Small intestine (tissue), 7 donors: ENCODE measurements around the gene GYPB. TPM values are rescaled to one million over a fixed set of nuclear protein-coding genes. Genes with fewer than 3 reads are reported as not detected.
"Not testable (repeated sequence)": the region's sequence is repeated elsewhere in the genome, so short reads cannot be mapped to it uniquely, and the experiment has no call there.

Experiments
- DNase-seq, 2 donors: peaks; one replicate each; pipeline versions ENCODE4 v3.0.0 to v3.0.0-alpha.2; 2013
- FAIRE-seq: peaks from 2 replicates; lab custom pipeline; 2012; peaks lifted over from hg19 to GRCh38; lab: Jason Lieb, UNC
- H3K27ac ChIP-seq, 3 donors: one replicate each; pipeline ENCODE4 v1.5.1; 2013; ENCODE audit warnings: low read length in 2 of 3, mild to moderate bottlenecking in 2 of 3, control low read depth in 1 of 3, inconsistent platforms in 1 of 3, low read depth in 1 of 3, moderate library complexity in 1 of 3
- H3K27me3 ChIP-seq, 3 donors: one replicate each; pipeline ENCODE4 v1.6.1; 2013; ENCODE audit warnings: low read length in 3 of 3, inconsistent platforms in 1 of 3; ENCODE audit not compliant: control insufficient read depth in 3 of 3, insufficient read depth in 3 of 3
- H3K36me3 ChIP-seq, 3 donors: one replicate each; pipeline ENCODE4 v1.6.1; 2013; ENCODE audit warnings: low read length in 3 of 3, inconsistent platforms in 1 of 3, low read depth in 1 of 3, mild to moderate bottlenecking in 1 of 3, moderate library complexity in 1 of 3; ENCODE audit not compliant: control insufficient read depth in 3 of 3, insufficient read depth in 2 of 3
- H3K4me1 ChIP-seq, 3 donors: one replicate each; pipeline ENCODE4 v1.6.1; 2013; ENCODE audit warnings: low read length in 2 of 3, inconsistent platforms in 1 of 3, low read depth in 1 of 3, mild to moderate bottlenecking in 1 of 3, moderate library complexity in 1 of 3; ENCODE audit not compliant: control insufficient read depth in 3 of 3, insufficient read depth in 2 of 3
- H3K4me3 ChIP-seq, 3 donors: one replicate each; pipeline ENCODE4 v1.5.1; 2013; ENCODE audit warnings: low read length in 3 of 3, control low read depth in 1 of 3, inconsistent platforms in 1 of 3, low read depth in 1 of 3, mild to moderate bottlenecking in 1 of 3, moderate library complexity in 1 of 3
- H3K9me3 ChIP-seq, 2 donors: one replicate each; pipeline ENCODE4 v1.6.1; 2013; ENCODE audit warnings: low read depth in 1 of 2, low read length in 1 of 2; ENCODE audit not compliant: control insufficient read depth in 2 of 2, insufficient read depth in 1 of 2
- WGBS, 3 donors: extraction: QIAGEN DNeasy Blood & Tissue Kit; methylation state at CpG; one replicate each; pipeline ENCODE4 v1.1.7; 2013; 5-methylcytosine and 5-hydroxymethylcytosine counted together
- polyA plus RNA-seq, 4 donors: library from polyadenylated mRNA; stranded (reverse) in 3 of 4; unstranded in 1 of 4; fragments of 200-250 nt in 3 of 4; fragments of 120-200 nt in 1 of 4; gene quantifications; one replicate each; pipeline versions ENCODE4 v1.2.1 to v1.2.3, GENCODE V29; 2013
- donor health status: healthy with polysubstance abuse.
- donor health status: control.
- donor health status: control.
- donor health status: Bipolar disorder and iron deficiency.
- donor health status: healthy.

GYPB gene
- polyA plus RNA-seq, 4 donors: 0.68 TPM; not detected in 3

DNA sequence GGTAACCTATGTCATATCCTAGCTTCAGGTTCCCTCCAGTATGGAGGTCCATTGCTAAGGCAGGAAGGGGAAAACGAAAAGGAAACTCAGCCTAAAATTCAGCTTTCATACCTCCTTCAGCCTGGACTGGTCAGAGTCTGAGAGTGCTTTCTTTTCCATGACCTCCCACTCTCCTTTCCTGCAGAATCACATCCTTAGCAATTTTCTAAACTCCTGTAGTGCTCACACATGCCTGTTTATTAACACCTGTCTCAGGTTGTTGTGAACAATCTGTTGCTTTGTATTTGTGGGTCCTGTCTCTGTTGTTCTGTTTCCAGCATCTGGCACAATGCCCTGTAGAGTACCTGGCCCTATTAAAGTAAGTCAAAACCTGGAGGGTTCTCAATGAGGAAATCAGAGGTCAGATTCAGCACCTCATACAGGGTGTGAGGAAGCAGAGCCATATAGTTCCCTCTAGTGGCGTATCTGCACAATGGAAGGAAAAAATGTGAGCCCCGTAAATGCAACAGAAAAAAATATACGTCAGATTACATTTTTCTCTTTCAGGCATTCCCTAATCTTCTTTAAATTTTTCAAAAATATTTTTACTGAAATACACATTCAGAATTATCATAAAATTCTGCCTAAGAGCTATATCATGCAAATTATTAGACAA, 2.3 kb upstream of the GYPB start:
- H3K9me3 ChIP-seq, H3K27me3 ChIP-seq, H3K4me3 ChIP-seq, H3K27ac ChIP-seq, H3K36me3 ChIP-seq, H3K4me1 ChIP-seq: not testable (repeated sequence)
- DNase-seq (peak; percentile 2 to 3), FAIRE-seq (peak; percentile 10)
- 1 to 23% (median 7%) methylated on average over 3 to 4 of the region's 4 CpGs for WGBS, 3 donors

DNA sequence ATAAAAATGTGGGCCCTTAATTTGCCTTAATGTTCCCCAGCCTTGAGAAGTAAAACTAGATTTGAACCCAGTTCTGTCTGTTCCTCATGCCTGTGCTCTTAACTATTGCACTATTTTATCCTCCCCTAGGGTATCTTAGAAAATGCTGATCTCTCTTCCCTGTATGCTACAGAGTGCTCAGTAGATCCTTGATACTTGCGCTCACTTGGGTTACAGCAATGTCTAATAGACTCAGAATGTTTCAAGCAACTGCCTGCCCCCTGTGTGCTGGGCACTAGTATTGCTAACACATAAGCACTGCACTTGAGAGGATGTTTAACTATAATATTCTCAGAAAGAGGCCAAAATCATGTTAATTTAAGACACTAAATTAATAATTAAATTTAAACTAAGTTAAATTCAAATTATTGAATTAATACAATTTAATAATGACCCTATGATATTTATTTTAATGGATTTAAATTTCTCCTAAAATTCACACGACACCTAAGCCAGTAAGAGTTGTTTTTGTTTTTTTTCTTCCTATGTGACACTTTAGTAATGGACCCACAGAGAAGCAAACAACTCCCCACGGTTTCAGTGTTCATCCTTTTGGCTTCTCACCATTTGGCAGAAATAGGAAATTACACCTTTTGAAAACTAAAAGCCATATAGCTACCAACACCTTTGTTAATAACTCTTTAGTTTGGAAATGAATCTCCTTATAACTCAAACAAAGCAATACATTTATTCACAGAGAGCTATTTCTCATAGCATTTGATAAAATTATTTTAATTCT, 768 bp downstream of the GYPB start:
- not testable (repeated sequence) for H3K4me3 ChIP-seq, H3K27ac ChIP-seq, H3K4me1 ChIP-seq, H3K9me3 ChIP-seq, H3K27me3 ChIP-seq, DNase-seq, H3K36me3 ChIP-seq
- 66 to 71% (median 69%) methylated on average over 3 of the region's 3 CpGs for WGBS, 3 donors
- FAIRE-seq: peak; percentile 53

DNA sequence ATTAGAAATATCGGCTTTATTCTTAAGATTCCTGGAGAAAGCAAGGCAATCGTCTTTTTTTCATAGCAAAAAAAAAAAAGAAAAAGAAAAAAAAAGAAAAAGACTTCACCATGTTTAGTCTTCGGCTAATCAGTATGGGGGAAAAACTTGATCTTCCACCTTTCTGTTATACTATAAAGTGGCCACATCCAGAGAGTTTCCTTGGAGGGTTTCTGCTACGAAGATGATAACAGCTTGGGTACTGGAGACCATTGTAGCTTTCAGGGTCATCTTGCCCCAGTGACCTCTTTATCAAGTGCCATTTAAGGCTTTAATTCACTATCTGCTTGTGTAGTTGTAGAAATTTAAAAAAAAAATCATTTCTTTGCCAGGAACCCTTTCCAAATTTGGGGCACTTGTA, 1.9 kb downstream of the GYPB start:
- not testable (repeated sequence) for H3K36me3 ChIP-seq, H3K27ac ChIP-seq, H3K4me3 ChIP-seq, DNase-seq, H3K4me1 ChIP-seq, H3K27me3 ChIP-seq, H3K9me3 ChIP-seq, FAIRE-seq
- WGBS, 3 donors: 70 to 83% (median 77%) methylated on average over 4 of the region's 4 CpGs

DNA sequence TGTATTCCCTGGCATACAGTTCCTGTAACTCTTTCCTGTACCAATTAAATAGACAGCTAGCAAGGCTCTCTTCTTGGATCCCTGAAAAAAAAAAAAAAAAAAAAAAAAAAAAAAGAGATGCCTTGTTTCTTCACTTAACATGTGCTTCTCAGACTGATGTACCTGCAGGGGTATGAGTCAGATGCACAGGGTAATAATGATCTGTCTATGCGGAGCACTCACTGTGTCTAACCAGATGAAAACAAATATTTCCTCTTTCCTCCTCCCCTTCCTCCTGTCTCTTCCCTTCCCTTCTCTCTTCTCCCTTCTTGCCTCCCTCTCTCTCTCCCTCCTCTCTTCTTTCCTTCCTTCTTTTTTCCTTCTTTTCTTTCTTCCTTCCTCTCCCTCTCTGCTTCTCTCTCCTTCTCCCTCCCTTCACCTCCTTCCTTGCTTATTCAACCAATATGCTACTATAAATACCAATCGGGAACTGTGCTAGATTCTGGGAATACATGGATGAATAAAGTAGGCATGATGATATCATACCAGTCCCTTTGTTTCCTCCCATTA, 3.0 kb downstream of the GYPB start:
- not testable (repeated sequence) for H3K27me3 ChIP-seq, H3K27ac ChIP-seq, H3K4me1 ChIP-seq, H3K36me3 ChIP-seq, H3K9me3 ChIP-seq, DNase-seq, H3K4me3 ChIP-seq, FAIRE-seq
- WGBS, 3 donors: 77 to 87% (median 79%) methylated on average over 2 of the region's 2 CpGs

DNA sequence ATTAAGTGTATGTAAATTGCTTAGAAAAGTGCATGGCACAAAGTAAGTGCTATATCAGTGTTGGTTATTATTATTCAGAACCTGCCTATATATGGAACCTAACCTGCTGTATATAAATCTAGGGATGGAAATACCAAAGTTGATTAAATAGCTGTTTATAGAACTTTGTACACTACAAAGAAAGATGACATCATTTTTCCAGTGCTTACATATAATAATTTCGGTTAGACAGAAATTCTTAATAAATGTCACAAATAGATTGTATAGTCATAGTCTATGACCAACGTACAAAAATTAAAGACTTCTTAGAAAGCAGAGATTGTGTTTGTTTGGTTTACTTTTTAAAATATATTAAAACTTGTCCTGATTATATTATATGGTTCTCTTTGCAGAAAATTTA, 4.4 kb downstream of the GYPB start:
- Histone ChIP-seq H3K4me1 (no peaks in the 10 kb centered on the region), H3K27me3 (no peaks in the 10 kb centered on the region), H3K4me3 (no peak overlapping the region), H3K36me3 (no peaks in the 10 kb centered on the region), H3K27ac (no peak overlapping the region), H3K9me3 (no peaks in the 10 kb centered on the region)
- FAIRE-seq (no peak), DNase-seq (no peak)
- WGBS, 3 donors: 77 to 80% (median 80%) methylated on average over 2 of the region's 2 CpGs

DNA sequence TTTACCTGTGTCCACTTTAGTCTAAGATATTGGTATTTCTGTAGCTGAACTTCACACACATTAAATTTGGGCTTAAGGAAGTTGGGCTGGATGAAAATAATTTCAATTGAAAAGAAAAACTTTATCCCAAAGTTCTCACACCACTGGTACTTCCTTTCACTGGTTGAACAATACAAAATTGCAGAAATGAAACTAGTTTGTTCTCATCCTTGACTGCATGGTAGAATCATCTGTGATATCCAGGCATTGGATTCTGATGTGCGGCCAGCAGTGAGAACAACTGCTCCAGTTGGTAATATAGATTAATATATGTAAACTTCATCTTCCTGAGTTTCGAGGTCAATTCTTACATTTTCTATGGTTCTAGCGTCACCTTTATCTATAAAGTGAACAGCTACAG, 10.6 kb downstream of the GYPB start:
- not testable (repeated sequence) for DNase-seq, H3K36me3 ChIP-seq, H3K4me3 ChIP-seq, H3K4me1 ChIP-seq, H3K27me3 ChIP-seq, FAIRE-seq, H3K9me3 ChIP-seq, H3K27ac ChIP-seq
- 87 to 91% (median 89%) methylated on average over 3 of the region's 3 CpGs for WGBS, 3 donors

DNA sequence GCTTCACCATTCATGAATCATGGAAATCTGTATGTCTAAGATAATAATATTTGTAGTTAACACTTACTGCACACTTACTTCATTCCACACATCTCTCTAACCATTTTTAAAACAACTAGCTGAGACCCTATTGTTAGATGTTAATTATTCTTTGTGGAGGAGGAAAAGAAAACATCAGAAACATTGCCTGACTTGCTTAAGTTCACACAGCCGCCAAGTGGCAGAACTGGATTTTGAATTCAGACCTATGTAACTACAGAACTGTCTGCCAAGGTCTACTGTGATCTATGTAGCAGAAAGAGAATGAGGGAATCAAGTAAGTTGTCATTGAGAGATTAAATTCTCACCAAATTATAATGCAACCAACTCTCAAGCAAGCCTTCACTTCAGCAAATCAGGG, 11.2 kb downstream of the GYPB start:
- WGBS, 3 donors: 75 to 89% (median 79%) methylated on average over 1 of the region's 1 CpG
- H3K9me3 ChIP-seq, H3K27ac ChIP-seq, FAIRE-seq, H3K27me3 ChIP-seq, H3K36me3 ChIP-seq, H3K4me1 ChIP-seq, H3K4me3 ChIP-seq, DNase-seq: not testable (repeated sequence)

DNA sequence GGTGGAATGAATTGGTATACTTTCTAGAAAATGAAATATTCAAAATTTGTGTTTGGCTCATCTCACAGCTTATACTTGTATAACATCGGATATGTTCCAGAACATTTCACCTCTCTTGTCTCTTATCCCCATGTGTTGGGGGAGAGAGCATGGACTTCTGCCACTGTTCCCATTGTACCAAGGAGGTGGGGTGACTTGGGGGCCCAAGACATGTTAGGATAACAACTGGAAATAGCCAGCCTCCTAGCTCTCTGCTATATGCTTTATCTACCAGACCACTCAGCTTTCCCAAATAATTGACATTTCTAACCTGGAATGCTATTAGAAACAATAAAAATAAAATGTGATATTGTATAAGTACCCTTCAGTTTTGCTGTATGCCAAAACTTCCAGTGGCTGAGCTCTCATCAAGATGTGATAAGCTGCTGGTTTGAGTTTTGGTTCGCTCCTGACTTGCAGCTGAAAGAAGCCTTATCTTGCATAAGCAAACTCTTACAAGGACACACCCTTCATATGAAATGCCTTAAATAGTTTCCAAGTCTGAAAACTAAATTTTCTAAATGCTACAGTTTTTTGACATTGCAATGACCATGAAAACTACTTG, 12.9 kb downstream of the GYPB start:
- DNase-seq, H3K9me3 ChIP-seq, FAIRE-seq, H3K36me3 ChIP-seq, H3K4me1 ChIP-seq, H3K27me3 ChIP-seq, H3K4me3 ChIP-seq, H3K27ac ChIP-seq: not testable (repeated sequence)
- 75 to 77% (median 76%) methylated on average over 2 of the region's 2 CpGs for WGBS, 3 donors
